BLaER1 treated with 17β-estradiol and CSF1 and Interleukin-3, amounts not matched to agents 10 nM and 100 nM (cell line): ENCODE results near the gene SLC25A21.
"Not testable (repeated sequence)": the region's sequence is repeated elsewhere in the genome, so short reads cannot be mapped to it uniquely, and the experiment has no call there.

Source experiments
- H3K27ac ChIP-seq, 11 experiments: shearing (Covaris generic); formaldehyde crosslinking; 2 replicates each; pipeline ENCODE4 v1.8.1; 2022
- H3K27me3 ChIP-seq, 11 experiments: shearing (Covaris generic); formaldehyde crosslinking; 2 replicates each; pipeline ENCODE4 v1.8.1; 2022
- H3K36me3 ChIP-seq, 11 experiments: shearing (Covaris generic); formaldehyde crosslinking; 2 replicates each; pipeline ENCODE4 v1.8.1; 2022
- H3K4me1 ChIP-seq, 10 experiments: shearing (Covaris generic); formaldehyde crosslinking; 2 replicates each; pipeline ENCODE4 v1.8.1; 2022
- H3K4me2 ChIP-seq, 11 experiments: shearing (Covaris generic); formaldehyde crosslinking; 2 replicates each; pipeline ENCODE4 v1.8.1; 2022
- H3K4me3 ChIP-seq, 10 experiments: shearing (Covaris generic); formaldehyde crosslinking; 2 replicates each; pipeline ENCODE4 v1.8.1; 2022
- H3K9ac ChIP-seq, 11 experiments: shearing (Covaris generic); formaldehyde crosslinking; 2 replicates each; pipeline ENCODE4 v1.8.1; 2022
- H3K9me3 ChIP-seq, 11 experiments: shearing (Covaris generic); formaldehyde crosslinking; replicated peaks in 1 of 11; 2 replicates each; pipeline ENCODE4 v1.8.1; 2022
- H4K20me1 ChIP-seq, 11 experiments: shearing (Covaris generic); formaldehyde crosslinking; 2 replicates each; pipeline ENCODE4 v1.8.1; 2022
- Cebpa-rat ChIP-seq, 11 experiments: shearing (Covaris generic); IDR thresholded peaks; 2 replicates each; pipeline ENCODE4 v1.8.1; 2022

SLC25A21 gene

DNA sequence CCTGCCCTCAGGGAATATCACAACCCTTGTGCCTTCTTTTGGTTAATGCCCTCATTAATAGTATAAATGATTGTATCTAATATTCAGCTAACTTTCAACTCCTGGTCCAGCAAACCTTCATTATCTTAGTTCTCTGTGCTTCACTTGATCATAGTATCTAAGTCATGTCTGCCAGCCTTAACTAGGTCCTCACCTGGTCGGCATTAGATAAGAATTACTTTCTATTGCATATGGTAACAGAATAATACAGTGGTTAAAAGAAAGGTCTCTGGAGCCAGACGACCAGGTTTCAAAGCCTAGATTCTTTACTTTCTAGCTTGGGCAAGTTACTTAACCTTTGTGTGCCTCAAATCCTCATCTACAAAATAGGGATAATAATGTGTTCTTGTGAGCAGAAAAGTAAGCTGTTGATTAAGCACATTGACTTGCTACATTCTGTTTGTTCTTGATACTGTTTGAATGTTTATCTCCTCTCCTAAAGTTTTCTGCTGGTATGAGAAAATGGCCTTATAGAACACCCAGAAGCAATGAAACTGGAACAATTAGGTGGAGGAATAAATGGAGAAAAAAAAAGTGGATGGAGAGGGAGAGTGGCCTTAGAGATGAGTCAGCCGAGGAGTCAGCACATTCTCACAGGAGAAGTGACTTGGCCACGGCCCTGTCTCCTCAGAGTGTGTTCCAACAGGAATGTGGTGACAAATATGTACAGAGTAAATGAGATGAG is 176.1 kb downstream of the SLC25A21 start:
- Histone ChIP-seq H3K27ac (no peak overlapping the region), H3K36me3 (no peaks in the 10 kb centered on the region), H3K9ac (no peak overlapping the region), H3K4me1 (peaks cover 0 to 5% (median 0%) of the 10 kb centered on the region in 10 experiments; a peak in 3 of 20 replicates), H3K4me3 (no peak overlapping the region), H3K27me3 (no peaks in the 10 kb centered on the region), H3K9me3 (peaks cover 0 to 14% (median 5%) of the 10 kb centered on the region in 11 experiments; a peak in 5 of 22 replicates), H4K20me1 (no peaks in the 10 kb centered on the region), H3K4me2 (no peak overlapping the region)
- no peak for TF ChIP-seq Cebpa-rat (IDR thresholded peaks at IDR 0.05)

DNA sequence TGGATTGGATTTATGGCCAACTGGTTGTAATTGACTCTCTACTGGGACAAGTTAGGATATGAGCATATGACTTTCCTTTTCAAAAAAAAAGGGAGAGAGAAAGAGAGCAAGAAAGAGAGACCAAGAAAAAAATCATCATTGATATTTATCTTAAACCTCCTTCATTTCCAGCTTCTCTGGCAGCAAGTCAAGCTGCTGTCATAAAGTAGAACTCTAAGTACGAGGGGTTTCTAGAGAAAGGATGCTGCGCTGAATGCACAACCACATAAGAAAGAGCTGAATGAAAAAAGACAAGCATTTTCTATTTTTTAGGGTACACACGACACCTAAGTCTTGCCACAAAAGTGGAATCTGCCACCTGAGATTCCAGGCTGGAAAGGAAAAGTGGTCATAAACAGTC is 182.6 kb downstream of the SLC25A21 start:
- Histone ChIP-seq H3K36me3 (no peaks in the 10 kb centered on the region), H3K4me3 (no peak overlapping the region), H3K4me2 (no peak overlapping the region), H3K9me3 (no peaks in the 10 kb centered on the region), H3K27me3 (no peaks in the 10 kb centered on the region), H4K20me1 (no peaks in the 10 kb centered on the region), H3K27ac (no peak overlapping the region), H3K4me1 (no peaks in the 10 kb centered on the region), H3K9ac (no peak overlapping the region)
- TF ChIP-seq Cebpa-rat (IDR thresholded peaks at IDR 0.05), result no peak

DNA sequence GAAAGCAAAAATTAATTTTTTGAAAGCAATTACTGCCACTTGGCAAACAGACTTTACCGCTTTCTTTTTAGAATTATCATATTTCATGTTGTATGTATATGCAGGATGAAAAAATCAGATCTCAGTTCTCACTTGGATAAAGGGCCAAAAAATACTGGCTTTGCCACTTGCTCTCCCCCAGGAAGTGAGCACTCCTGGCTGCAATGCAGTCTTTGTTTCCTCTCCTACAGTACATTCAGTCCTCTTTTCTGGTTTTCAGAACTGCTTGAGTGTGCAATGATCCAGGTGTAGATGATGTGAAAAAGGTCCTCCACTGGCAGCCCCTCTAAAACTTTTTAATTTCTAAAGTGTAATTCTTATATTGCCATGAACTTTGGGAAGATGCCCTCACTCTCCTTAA is 183.4 kb downstream of the SLC25A21 start:
- Histone ChIP-seq H3K9ac (no peak overlapping the region), H3K4me1 (no peaks in the 10 kb centered on the region), H4K20me1 (no peaks in the 10 kb centered on the region), H3K36me3 (no peaks in the 10 kb centered on the region), H3K4me2 (no peak overlapping the region), H3K9me3 (no peaks in the 10 kb centered on the region), H3K27me3 (no peaks in the 10 kb centered on the region), H3K4me3 (no peak overlapping the region), H3K27ac (no peak overlapping the region)
- TF ChIP-seq Cebpa-rat (IDR thresholded peaks at IDR 0.05), result no peak

DNA sequence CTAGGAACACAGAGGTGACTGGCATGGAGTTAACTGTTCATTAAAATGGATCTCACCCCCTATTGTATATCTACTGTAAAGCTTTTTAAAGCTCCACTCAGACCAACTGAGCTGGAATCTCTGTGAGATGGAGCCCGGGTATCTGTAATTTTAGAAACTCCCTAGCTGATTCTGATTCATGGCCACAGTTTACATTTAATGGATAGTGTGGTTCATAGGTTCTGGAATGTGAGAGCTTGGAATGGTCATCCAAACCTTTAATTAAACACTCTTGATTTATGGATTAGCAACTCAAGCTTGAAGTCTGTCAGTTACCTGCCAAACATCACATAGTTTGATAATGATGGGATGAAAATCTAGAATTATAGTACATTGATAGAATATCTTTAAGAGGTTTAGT is 183.8 kb downstream of the SLC25A21 start:
- H4K20me1 ChIP-seq, result no peaks in the 10 kb centered on the region
- no peak for TF ChIP-seq Cebpa-rat (IDR thresholded peaks at IDR 0.05)
- no peaks in the 10 kb centered on the region for H3K4me1 ChIP-seq
- H3K27ac ChIP-seq, result no peak overlapping the region
- H3K36me3 ChIP-seq, result no peaks in the 10 kb centered on the region
- H3K9me3 ChIP-seq, result no peaks in the 10 kb centered on the region; a peak in 1 of 22 replicates
- no peak overlapping the region for H3K4me3 ChIP-seq
- H3K27me3 ChIP-seq, result no peaks in the 10 kb centered on the region
- H3K9ac ChIP-seq, result no peak overlapping the region
- no peak overlapping the region for H3K4me2 ChIP-seq

DNA sequence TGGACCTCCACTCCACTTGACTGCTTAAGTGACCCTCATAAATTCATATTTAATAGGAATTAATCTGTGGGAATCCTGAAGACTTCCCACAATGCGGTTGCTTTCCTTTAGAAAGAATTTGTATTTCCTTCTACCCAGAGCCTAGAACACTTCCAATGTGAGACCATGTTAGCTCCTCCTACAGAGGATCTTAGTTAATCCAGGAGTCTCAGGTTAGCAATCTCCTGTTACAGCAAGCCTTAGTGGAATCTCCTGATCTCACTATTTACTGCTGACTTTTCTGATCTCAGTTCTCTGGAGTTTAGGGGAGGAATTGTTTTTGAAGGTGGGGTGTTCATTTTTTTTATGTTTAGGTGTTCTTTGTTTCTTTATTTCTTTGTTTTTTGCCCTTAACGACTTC is 186.0 kb downstream of the SLC25A21 start:
- no peak for TF ChIP-seq Cebpa-rat (IDR thresholded peaks at IDR 0.05)
- 0 out of 20 replicates have a peak, but pooled peaks cover 0 to 5% (median 0%) of the 10 kb centered on the region in 10 experiments for H3K4me1 ChIP-seq
- H4K20me1 ChIP-seq, result no peaks in the 10 kb centered on the region
- H3K36me3 ChIP-seq, result no peaks in the 10 kb centered on the region
- no peak overlapping the region for H3K9ac ChIP-seq
- no peak overlapping the region for H3K4me3 ChIP-seq
- H3K4me2 ChIP-seq, result no peak overlapping the region
- no peaks in the 10 kb centered on the region; a peak in 1 of 22 replicates for H3K9me3 ChIP-seq
- H3K27me3 ChIP-seq, result no peaks in the 10 kb centered on the region
- no peak overlapping the region for H3K27ac ChIP-seq

DNA sequence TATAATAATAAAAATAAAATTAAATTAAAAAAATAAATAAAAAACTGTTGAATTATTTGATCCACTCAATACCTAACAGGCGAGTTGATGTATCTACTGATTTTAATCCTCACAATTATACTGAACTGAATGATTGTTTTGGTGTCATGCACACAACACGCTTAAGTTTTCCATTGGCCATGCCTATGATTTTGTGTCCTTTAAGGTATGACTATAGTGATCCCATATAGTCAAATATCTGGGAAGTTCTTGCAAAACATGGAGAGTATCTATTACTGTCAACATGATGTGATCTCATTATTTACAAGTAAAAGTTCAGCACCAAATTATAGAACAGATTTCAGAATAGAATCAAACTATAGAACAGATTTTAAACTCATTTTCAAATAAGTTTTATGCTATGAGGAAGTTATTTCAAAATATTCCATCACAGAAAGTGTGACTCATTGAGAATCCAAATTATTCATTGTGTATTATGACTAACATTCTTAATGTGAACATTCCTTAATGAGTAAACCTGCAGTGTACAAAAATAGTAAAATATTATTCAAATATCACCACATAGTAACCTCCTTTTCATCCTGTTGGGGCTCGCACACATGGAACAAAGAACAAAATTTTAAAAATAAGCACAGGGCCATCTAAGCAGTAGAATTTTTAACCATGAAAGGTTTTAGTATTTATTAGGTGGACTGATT is 190.4 kb downstream of the SLC25A21 start:
- TF ChIP-seq Cebpa-rat (IDR thresholded peaks at IDR 0.05), result no peak
- H3K27ac ChIP-seq, result no peak overlapping the region
- no peaks in the 10 kb centered on the region for H4K20me1 ChIP-seq
- H3K9me3 ChIP-seq, result no peaks in the 10 kb centered on the region; a peak in 1 of 22 replicates
- no peaks in the 10 kb centered on the region for H3K36me3 ChIP-seq
- no peak overlapping the region for H3K4me3 ChIP-seq
- H3K9ac ChIP-seq, result no peak overlapping the region
- peaks cover 0 to 5% (median 0%) of the 10 kb centered on the region in 10 experiments; a peak in 1 of 20 replicates for H3K4me1 ChIP-seq
- H3K4me2 ChIP-seq, result no peak overlapping the region
- no peaks in the 10 kb centered on the region for H3K27me3 ChIP-seq

DNA sequence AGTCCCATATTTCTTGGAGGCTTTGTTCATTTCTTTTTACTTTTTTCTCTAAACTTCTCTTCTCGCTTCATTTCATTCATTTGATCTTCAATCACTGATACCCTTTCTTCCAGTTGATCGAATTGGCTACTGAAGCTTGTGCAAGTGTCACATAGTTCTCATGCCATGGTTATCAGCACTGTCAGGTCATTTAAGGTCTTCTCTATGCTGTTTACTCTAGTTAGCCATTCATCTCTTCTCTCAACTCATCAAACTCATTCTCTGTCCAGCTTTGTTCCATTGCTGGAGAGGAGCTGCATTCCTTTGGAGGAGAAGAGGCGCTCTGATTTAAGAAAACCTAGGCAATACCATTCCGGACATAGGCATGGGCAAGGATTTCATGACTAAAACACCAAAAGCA is 192.0 kb downstream of the SLC25A21 start:
- H3K4me3 ChIP-seq, H4K20me1 ChIP-seq, H3K4me2 ChIP-seq, H3K27ac ChIP-seq, H3K9ac ChIP-seq, H3K36me3 ChIP-seq, H3K9me3 ChIP-seq, H3K27me3 ChIP-seq: not testable (repeated sequence)
- H3K4me1 ChIP-seq, result peaks cover 0 to 12% (median 0%) of the 10 kb centered on the region in 10 experiments; a peak in 5 of 20 replicates

DNA sequence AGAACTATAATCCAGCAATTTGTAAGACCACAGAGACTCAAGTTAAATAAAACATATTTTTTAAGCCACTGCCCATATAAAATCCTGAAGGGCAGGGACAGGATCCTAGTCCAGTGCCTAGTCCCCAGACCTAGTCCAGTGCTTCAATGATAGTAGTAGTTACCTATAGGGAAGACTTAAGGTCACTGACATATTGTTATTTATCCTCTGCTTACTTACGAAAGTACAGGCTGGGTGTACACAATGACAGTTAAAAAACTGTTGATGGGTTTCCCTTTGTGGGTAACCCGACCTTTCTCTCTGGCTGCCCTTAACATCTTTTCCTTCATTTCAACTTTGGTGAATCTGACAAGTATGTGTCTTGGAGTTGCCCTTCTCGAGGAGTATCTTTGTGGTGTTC is 192.5 kb downstream of the SLC25A21 start:
- no peak overlapping the region for H3K27ac ChIP-seq
- H3K4me1 ChIP-seq, result peaks cover 0 to 12% (median 0%) of the 10 kb centered on the region in 10 experiments; a peak in 5 of 20 replicates
- H3K9me3 ChIP-seq, result no peaks in the 10 kb centered on the region; a peak in 1 of 22 replicates
- H4K20me1 ChIP-seq, result no peaks in the 10 kb centered on the region
- no peak overlapping the region for H3K4me3 ChIP-seq
- H3K4me2 ChIP-seq, result peak overlapping the region in 1 of 11 experiments; percentile 28; a peak in 1 of 22 replicates
- H3K27me3 ChIP-seq, result no peaks in the 10 kb centered on the region
- no peak for TF ChIP-seq Cebpa-rat (IDR thresholded peaks at IDR 0.05)
- H3K9ac ChIP-seq, result no peak overlapping the region
- no peaks in the 10 kb centered on the region for H3K36me3 ChIP-seq

DNA sequence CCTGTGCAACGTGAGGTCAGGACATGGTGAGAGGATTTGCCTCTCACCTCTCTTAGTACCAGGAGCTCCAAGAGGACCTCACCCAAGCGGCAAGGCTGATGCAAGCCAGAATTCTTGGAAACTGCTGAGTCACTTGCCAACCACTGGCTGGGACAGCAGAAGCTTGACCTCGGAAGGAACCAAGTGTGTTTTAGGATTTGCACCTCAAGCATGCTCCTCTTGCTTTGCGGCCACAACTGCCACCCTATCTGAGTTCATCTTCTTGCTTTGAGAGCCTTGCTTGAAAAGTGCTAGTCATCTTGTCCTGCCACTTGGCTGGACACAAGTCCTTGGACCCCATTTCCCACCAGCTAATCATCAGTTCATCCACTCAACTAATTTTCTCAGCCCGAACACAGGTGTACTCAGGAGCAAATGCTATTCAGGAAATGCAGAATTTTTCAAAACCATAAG is 195.8 kb downstream of the SLC25A21 start:
- Histone ChIP-seq H3K9ac (no peak overlapping the region), H3K9me3 (no peaks in the 10 kb centered on the region), H3K36me3 (no peaks in the 10 kb centered on the region), H3K4me3 (no peak overlapping the region), H3K27ac (no peak overlapping the region), H3K27me3 (no peaks in the 10 kb centered on the region), H4K20me1 (no peaks in the 10 kb centered on the region), H3K4me2 (peak overlapping the region in 4 of 11 experiments; percentile 5 to 49 (median 25); a peak in 4 of 22 replicates), H3K4me1 (peaks cover 0 to 7% (median 0%) of the 10 kb centered on the region in 10 experiments; a peak in 5 of 20 replicates)
- TF ChIP-seq Cebpa-rat (IDR thresholded peaks at IDR 0.05), result no peak
